ENCODE results near the gene FAN1.
"Not testable (repeated sequence)": the region's sequence is repeated elsewhere in the genome, so short reads cannot be mapped to it uniquely, and the experiment has no call there.

Gene FAN1
- 2.1 to 40.3 (median 25.6) reads per million in 18 experiments for total RNA-seq

GRCh38 chr15:30903497-30904187 is at the start of gene FAN1:
Gene FAN1, plus strand, starts transcription at chr15:30903915. Its CDS starts 749 bp downstream, at chr15:30904664.
- peak; percentile 80 to 83 for DNase-seq

- peak in 1 of 2 donors; percentile 3 for DNase-seq
Observed at GRCh38 chr15:30859091-30859874, 44.4 kb upstream of the FAN1 start.

- DNase-seq, result no peak
Observed at GRCh38 chr15:30865257-30865656, 38.5 kb upstream of the FAN1 start.

GRCh38 chr15:30870681-30871080 is 33.0 kb upstream of the FAN1 start:
- DNase-seq, result no peak

GRCh38 chr15:30872341-30872748 is 31.4 kb upstream of the FAN1 start:
- no peak for DNase-seq

GRCh38 chr15:30877070-30877469 is 26.6 kb upstream of the FAN1 start:
- no peak for DNase-seq

GRCh38 chr15:30878515-30878914 is 25.2 kb upstream of the FAN1 start:
- no peak for DNase-seq

- no peak for DNase-seq
Observed at GRCh38 chr15:30882849-30883433, 20.8 kb upstream of the FAN1 start.

GRCh38 chr15:30883666-30884065 is 20.0 kb upstream of the FAN1 start:
- not testable (repeated sequence) for DNase-seq

- DNase-seq, result no peak
Observed at GRCh38 chr15:30885814-30886213, 17.9 kb upstream of the FAN1 start.

- no peak for DNase-seq
Observed at GRCh38 chr15:30889196-30889595, 14.5 kb upstream of the FAN1 start.

GRCh38 chr15:30895461-30896210 is 8.1 kb upstream of the FAN1 start:
- no peak for DNase-seq

GRCh38 chr15:30896211-30896606 is 7.5 kb upstream of the FAN1 start:
- no peak for DNase-seq

GRCh38 chr15:30901889-30902288 is 1.8 kb upstream of the FAN1 start:
- no peak for DNase-seq

GRCh38 chr15:30904812-30905211 is 1.1 kb downstream of the FAN1 start:
- DNase-seq, result no peak

- DNase-seq, result no peak
Observed at GRCh38 chr15:30905821-30906220, 2.1 kb downstream of the FAN1 start.

- DNase-seq, result no peak
Observed at GRCh38 chr15:30906366-30906765, 2.7 kb downstream of the FAN1 start.

GRCh38 chr15:30913761-30914160 is 10.0 kb downstream of the FAN1 start:
- DNase-seq, result no peak

- no peak for DNase-seq
Observed at GRCh38 chr15:30917013-30917412, 13.3 kb downstream of the FAN1 start.

GRCh38 chr15:30917675-30918074 is 14.0 kb downstream of the FAN1 start:
- DNase-seq, result no peak

- DNase-seq, result no peak
Observed at GRCh38 chr15:30918366-30918765, 14.7 kb downstream of the FAN1 start.

- DNase-seq, result no peak
Observed at GRCh38 chr15:30919877-30920550, 16.3 kb downstream of the FAN1 start.
